C4-2B (cell line): ENCODE data around the gene TBX4.
A peak's percentile ranks its signal among the peaks of the same experiment; 100 is the strongest.

ENCODE experiments used
- H3K27ac ChIP-seq: fragments of 450-650 bp; 2 replicates; pipeline ENCODE4 v1.5.1; 2017
- CTCF ChIP-seq: fragments of 450-650 bp; conservative IDR thresholded peaks from 2 replicates; pipeline ENCODE4 v1.5.1; 2017; ENCODE audit warnings: mild to moderate bottlenecking
- ZFX ChIP-seq: fragments of 450-650 bp; IDR thresholded peaks from 2 replicates; pipeline ENCODE4 v1.6.1; 2017

The TBX4 gene

GRCh38 chr17:61463316-61464129 is 11.3 kb downstream of the TBX4 start:
- no peak for TF ChIP-seq ZFX
- no peak overlapping the region for H3K27ac ChIP-seq

- no peak overlapping the region for H3K27ac ChIP-seq
- TF ChIP-seq CTCF (no peak), ZFX (no peak)
These were observed 12.1 kb downstream of the TBX4 start for GRCh38 chr17:61464130-61464842.

- TF ChIP-seq CTCF (no peak), ZFX (no peak)
- H3K27ac ChIP-seq: no peak overlapping the region
These were observed 12.6 kb downstream of the TBX4 start for GRCh38 chr17:61464843-61465180.

DNA sequence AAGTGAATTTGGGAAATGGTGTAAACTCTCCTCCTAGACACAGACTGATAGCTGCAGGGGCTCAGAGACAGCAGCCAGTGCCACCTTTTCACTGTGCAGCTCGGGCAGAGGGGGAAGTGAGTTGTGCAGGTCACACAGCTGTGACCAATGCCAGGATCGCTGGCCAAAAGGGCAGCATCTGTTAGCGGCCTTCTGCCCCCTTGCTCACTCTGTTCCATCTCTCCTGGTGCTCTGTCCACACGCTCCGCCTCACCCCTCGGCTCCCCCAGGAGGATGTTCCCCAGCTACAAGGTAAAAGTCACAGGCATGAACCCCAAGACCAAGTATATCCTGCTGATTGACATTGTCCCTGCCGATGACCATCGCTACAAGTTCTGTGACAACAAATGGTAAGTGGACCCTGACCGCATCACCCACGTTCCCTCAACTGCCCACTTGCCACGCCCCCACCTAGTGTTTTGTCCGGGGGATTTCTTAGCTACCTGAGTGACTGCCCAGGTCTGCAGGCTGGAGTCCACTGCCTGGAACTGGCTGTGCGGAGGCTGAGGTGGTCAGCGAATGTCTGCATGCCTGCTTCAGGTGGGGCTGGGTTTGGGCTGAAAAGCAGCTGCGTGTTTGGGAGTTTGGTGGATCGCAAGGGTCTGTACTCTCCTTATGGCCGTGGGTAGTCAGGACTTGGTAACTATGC is 13.5 kb downstream of the TBX4 start:
- no peak for TF ChIP-seq ZFX
- TF ChIP-seq CTCF: no peak
- no peak overlapping the region for H3K27ac ChIP-seq

GRCh38 chr17:61466246-61466645 is 14.0 kb downstream of the TBX4 start:
- H3K27ac ChIP-seq: no peak overlapping the region
- TF ChIP-seq ZFX: no peak
- no peak for TF ChIP-seq CTCF

GRCh38 chr17:61467416-61468262 is 15.4 kb downstream of the TBX4 start:
- 0 out of 2 replicates have a peak, but pooled peaks have one; percentile 16 for TF ChIP-seq ZFX
- TF ChIP-seq CTCF: no peak
- H3K27ac ChIP-seq: no peak overlapping the region

GRCh38 chr17:61468263-61468907 is 16.2 kb downstream of the TBX4 start:
- TF ChIP-seq ZFX (no peak), CTCF (no peak)
- no peak overlapping the region for H3K27ac ChIP-seq
